Spinal cord (tissue), 10 donors: Measurements from ENCODE around the gene MMAA. TPM values are rescaled to one million over a fixed set of nuclear protein-coding genes. Genes with fewer than 3 reads are reported as not detected.
"Not testable (repeated sequence)": the region's sequence is repeated elsewhere in the genome, so short reads cannot be mapped to it uniquely, and the experiment has no call there.

Experiments used
- DNase-seq, 6 donors: peaks; one replicate each; pipeline versions ENCODE4 v3.0.0 to v3.0.0-alpha.2; 2013 to 2015; ENCODE audit warnings: low spot score in 6 of 6, low read depth in 4 of 6
- H3K27ac ChIP-seq: one replicate; pipeline ENCODE4 v1.5.1; 2013; ENCODE audit warnings: low read depth, low read length, control low read depth
- H3K27me3 ChIP-seq: one replicate; pipeline ENCODE4 v1.6.1; 2013; ENCODE audit warnings: low read length; ENCODE audit not compliant: control insufficient read depth, insufficient read depth
- H3K36me3 ChIP-seq: one replicate; pipeline ENCODE4 v1.6.1; 2013; ENCODE audit warnings: low read length; ENCODE audit not compliant: control insufficient read depth, insufficient read depth
- H3K4me1 ChIP-seq: one replicate; pipeline ENCODE4 v1.6.1; 2013; ENCODE audit warnings: low read length; ENCODE audit not compliant: control insufficient read depth, insufficient read depth
- H3K4me3 ChIP-seq: one replicate; pipeline ENCODE4 v1.5.1; 2013; ENCODE audit warnings: low read depth, low read length, control low read depth
- H3K9me3 ChIP-seq: one replicate; pipeline ENCODE4 v1.6.1; 2013; ENCODE audit warnings: low read length; ENCODE audit not compliant: control insufficient read depth, insufficient read depth
- WGBS: methylation state at CpG from one replicate; pipeline ENCODE4 v1.1.5; 2013; ENCODE audit warnings: missing lambda C conversion rate; ENCODE audit not compliant: insufficient coverage; 5-methylcytosine and 5-hydroxymethylcytosine counted together
- polyA plus RNA-seq, 2 donors: library from polyadenylated mRNA; unstranded; fragments of 120-200 nt; gene quantifications; one replicate each; pipeline ENCODE4 v1.2.1, GENCODE V29; 2013; ENCODE audit not compliant: insufficient read length in 2 of 2
- total RNA-seq, 2 donors: library from RNA; depleted of rRNA in 1 of 2; stranded (reverse); fragments of 120-200 nt in 1 of 2; fragments of >200 nt in 1 of 2; gene quantifications; one replicate each; pipeline versions ENCODE4 v1.2.3 to v1.2.4, GENCODE V29; 2013 to 2014
- donor health status: healthy.

The MMAA gene
- total and polyA plus RNA-seq, 4 donors, result 6.1 to 9.4 (median 9.1) TPM

DNA sequence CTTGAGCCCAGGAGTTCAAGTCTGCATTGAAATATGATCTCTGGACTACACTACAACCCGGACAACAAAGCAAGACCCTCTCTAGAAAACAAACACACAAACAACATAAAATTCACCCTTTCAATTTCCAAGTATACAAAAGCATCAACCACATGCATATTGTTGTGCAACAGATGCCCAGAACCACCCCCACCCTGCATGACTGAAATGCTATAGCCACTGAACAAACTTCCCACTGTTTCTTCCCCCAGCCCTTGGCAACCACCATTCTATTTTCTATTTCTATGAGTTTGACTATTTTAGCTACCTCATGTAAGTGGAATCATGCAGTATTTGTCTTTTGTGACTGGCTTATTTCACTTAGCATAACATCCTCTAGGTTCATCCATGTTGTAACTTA lies 46.6 kb downstream of the MMAA start:
- no peaks in the 10 kb centered on the region for H3K4me1 ChIP-seq
- no peaks in the 10 kb centered on the region for H3K9me3 ChIP-seq
- no peaks in the 10 kb centered on the region for H3K36me3 ChIP-seq
- no peak overlapping the region for H3K27ac ChIP-seq
- no CpG with 5 or more reads among the region's 1 CpG for WGBS
- no peaks in the 10 kb centered on the region for H3K27me3 ChIP-seq
- no peak overlapping the region for H3K4me3 ChIP-seq
- no peak for DNase-seq

DNA sequence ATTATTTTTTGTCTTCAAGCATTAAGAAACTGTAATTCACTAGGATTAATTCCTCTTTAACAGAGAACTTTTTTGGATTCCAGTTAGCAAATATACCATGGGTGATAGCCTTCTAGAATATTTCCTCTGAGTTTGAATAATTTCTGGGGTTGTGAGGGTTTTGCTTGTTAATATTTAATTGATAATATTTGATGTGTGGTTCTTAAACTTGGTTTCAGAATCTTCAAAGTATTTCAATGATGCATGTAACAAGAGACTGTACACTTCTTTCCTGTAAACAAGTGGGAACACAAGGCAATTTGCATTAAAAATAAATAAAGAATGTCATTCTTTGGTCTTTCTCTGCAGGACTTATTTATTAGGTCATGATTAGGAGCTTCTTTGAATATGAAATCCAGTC lies 51.2 kb downstream of the MMAA start:
- Histone ChIP-seq H3K36me3 (no peaks in the 10 kb centered on the region), H3K27ac (no peak overlapping the region), H3K4me1 (no peaks in the 10 kb centered on the region), H3K4me3 (no peak overlapping the region), H3K9me3 (no peaks in the 10 kb centered on the region), H3K27me3 (no peaks in the 10 kb centered on the region)
- DNase-seq, result no peak

DNA sequence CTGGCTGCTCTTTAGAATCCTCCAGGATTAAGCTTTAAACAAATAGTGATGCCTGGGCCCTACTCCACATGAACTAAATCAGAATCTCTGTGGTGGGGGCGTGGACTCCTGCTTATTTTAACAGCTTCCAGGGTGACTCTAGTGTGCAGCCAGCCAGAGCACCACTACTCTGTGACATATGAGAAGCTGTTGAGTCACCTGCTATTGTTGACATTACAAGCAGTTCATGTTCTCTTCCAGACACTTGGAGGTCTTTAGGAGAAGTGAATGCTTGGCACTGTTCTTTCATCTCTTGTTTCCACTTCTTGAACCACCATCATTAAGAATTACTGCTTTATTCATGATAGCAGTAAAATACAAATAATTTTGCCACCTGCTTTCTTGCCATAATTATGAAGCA lies 60.3 kb downstream of the MMAA start:
- H3K9me3 ChIP-seq, result peaks cover 4% of the 10 kb centered on the region
- 67% methylated on average over 1 of the region's 1 CpG for WGBS
- no peak overlapping the region for H3K27ac ChIP-seq
- no peaks in the 10 kb centered on the region for H3K27me3 ChIP-seq
- H3K4me1 ChIP-seq, result no peaks in the 10 kb centered on the region
- peak in 1 of 6 donors; percentile 5 for DNase-seq
- no peak overlapping the region for H3K4me3 ChIP-seq
- no peaks in the 10 kb centered on the region for H3K36me3 ChIP-seq

DNA sequence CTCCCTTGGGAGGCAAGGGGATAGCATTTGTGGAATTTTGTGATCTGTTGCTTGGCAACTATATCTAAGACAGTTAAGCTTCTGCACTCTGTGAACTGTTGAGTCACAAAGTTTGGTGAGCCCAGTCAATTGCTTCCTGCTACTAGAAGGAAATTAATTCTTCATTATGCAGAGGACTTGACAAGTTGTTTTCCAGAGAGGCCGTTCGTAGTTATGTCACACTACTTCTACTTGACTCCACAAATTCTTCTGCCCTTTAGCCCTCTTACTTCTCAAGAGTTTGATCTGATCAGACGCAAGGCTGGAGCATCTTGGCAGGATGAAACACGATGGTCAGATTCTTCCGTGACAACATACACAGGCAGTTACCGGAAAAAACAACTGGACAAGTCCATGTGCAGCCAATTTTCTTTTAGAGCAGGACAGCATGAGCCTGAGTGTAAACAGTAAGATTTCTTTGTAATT lies 60.8 kb downstream of the MMAA start, which contains the start of gene C4orf51:
Gene C4orf51 (plus strand): TSS at position 156 of the 465 bp plus-strand sequence. CDS start 58 bp downstream, at position 214.
- Histone ChIP-seq H3K27ac (no peak within 1 kb of the TSS), H3K4me1 (no peaks in the 10 kb centered on the region), H3K27me3 (no peaks in the 10 kb centered on the region), H3K4me3 (no peak within 1 kb of the TSS), H3K9me3 (peaks cover 4% of the 10 kb centered on the region), H3K36me3 (no peaks in the 10 kb centered on the region)
- 33% methylated on average over 5 of the region's 6 CpGs for WGBS
- DNase-seq, result peak in 1 of 6 donors; percentile 4

DNA sequence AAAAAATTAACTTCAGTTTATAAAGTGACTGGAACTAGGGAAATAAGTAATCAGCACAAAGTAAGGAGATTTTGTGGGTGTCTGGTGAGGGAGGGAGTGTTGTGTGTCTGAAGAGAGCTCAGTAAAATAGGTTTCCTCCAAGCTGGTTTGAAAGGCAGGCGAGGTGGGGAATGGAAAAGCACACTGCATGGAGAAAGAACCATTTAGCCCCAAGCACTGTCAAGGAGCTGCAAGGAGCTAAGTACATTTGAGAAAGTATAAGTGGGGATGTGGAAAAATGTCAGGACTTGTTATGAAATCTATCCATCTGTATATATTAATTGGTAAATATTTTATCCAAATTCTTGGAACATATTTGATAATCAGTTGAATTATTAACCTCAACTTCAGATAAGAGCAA lies 61.7 kb downstream of the MMAA start:
- DNase-seq, result no peak
- H3K4me3 ChIP-seq, result no peak overlapping the region
- H3K4me1 ChIP-seq, result no peaks in the 10 kb centered on the region
- H3K27me3 ChIP-seq, result no peaks in the 10 kb centered on the region
- no peak overlapping the region for H3K27ac ChIP-seq
- H3K36me3 ChIP-seq, result no peaks in the 10 kb centered on the region
- WGBS, result 80% methylated on average over 1 of the region's 1 CpG
- peaks cover 4% of the 10 kb centered on the region for H3K9me3 ChIP-seq

DNA sequence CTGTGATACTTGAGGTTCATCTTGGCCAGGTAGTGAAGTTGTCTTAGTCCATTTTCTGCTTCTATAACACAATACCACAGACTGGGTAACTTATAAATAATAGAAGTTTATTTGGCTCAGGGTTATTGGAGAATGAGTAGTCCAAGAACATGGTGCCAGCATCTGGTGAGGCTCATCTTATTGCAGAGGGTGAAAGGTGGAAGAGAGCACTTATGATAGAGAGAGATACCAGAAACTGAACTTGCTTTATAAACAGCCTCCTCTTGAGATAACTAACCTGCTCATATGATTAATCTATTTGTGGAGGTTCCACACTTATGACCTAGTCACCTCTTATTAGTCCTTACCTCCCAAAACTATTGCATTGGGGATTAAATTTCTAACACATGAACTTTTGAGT lies 62.3 kb downstream of the MMAA start:
- H3K36me3 ChIP-seq, result no peaks in the 10 kb centered on the region
- no peaks in the 10 kb centered on the region for H3K4me1 ChIP-seq
- no peaks in the 10 kb centered on the region for H3K27me3 ChIP-seq
- no peak overlapping the region for H3K4me3 ChIP-seq
- peaks cover 4% of the 10 kb centered on the region for H3K9me3 ChIP-seq
- no peak for DNase-seq
- H3K27ac ChIP-seq, result no peak overlapping the region

DNA sequence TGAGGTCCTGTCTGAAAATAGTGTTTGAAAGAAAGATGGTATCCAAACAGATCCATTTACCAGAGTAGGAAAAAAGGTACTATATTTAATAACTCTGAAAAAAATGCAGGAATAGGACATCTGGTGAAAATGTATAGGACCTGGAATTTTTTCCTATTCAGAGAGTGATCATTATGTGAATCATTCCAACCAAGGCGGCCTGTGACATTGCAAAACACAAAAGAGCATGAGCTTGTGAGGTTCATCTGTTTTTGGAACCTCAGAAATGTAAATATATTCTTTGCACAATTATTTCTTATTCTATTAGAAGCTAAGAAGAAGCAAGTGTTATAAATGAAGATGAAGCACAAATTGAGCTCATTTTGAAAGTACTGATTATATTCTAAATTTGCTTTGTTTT lies 62.8 kb downstream of the MMAA start:
- Histone ChIP-seq H3K4me3 (no peak overlapping the region), H3K27ac (no peak overlapping the region), H3K4me1 (no peaks in the 10 kb centered on the region), H3K27me3 (no peaks in the 10 kb centered on the region), H3K9me3 (peaks cover 4% of the 10 kb centered on the region), H3K36me3 (no peaks in the 10 kb centered on the region)
- DNase-seq, result no peak
- WGBS, result no CpG with 5 or more reads among the region's 1 CpG

DNA sequence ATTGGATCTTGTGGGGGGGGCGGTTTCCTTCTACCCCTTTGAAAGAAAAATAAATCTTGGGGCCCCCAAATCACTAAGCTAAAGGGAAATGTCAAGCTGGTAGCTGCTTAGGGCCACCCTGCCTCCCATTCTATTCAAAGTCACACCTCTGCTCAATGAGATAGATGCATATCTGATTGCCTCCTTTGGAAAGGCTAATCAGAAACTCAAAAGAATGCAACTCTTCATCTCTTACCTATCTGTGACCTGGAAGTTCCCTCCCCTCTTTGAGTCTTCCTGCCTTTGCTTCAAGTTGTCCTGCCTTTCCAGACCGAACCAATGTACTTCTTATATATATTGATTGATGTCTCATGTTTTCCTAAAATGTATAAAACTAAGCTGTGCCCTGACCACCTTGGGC lies 67.8 kb downstream of the MMAA start:
- Histone ChIP-seq H3K9me3 (no peaks in the 10 kb centered on the region), H3K4me1 (no peaks in the 10 kb centered on the region), H3K36me3 (no peaks in the 10 kb centered on the region), H3K27me3 (no peaks in the 10 kb centered on the region), H3K27ac (no peak overlapping the region), H3K4me3 (no peak overlapping the region)
- no peak for DNase-seq
- WGBS, result no CpG with 5 or more reads among the region's 2 CpGs

DNA sequence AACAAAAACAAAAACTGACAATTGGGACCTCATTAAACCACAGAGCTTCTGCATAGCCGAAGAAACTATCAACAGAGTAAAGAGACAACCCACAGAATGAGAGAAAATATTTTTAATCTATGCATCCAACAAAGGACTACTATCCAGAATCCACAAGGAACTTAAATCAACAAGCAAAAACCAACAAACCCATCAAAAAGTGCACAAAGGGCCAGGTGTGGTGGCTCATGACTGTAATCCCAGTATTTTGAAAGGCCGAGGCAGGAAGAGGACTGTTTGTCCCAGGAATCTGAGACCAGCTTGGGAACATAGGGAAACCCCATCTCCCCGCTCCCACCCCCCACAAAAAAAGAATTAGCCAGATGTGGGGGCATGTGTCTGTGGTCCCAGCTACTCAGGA lies 71.4 kb downstream of the MMAA start:
- no peaks in the 10 kb centered on the region for H3K27me3 ChIP-seq
- no peaks in the 10 kb centered on the region for H3K36me3 ChIP-seq
- no peaks in the 10 kb centered on the region for H3K9me3 ChIP-seq
- no peak overlapping the region for H3K4me3 ChIP-seq
- H3K4me1 ChIP-seq, result no peaks in the 10 kb centered on the region
- no peak for DNase-seq
- H3K27ac ChIP-seq, result no peak overlapping the region
- WGBS, result no CpG with 5 or more reads among the region's 3 CpGs

DNA sequence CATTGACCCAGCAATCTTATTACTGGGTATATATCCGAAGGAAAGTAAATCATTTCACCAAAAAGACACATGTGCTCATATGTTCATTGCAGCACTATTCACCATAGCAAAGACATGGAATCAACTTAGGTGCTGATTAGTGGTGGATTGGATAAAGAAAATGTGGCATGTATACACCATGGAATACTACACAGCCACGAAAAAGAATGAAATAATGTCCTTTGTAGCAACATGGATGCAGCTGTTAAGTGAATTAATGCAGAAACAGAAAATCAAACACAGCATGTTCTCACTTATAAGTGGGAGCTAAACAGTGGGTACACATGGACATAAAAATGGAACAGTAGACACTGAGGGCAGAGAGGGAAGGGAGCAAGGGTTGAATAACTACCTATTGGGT lies 72.2 kb downstream of the MMAA start:
- not testable (repeated sequence) for H3K27ac ChIP-seq, H3K9me3 ChIP-seq, H3K4me3 ChIP-seq, DNase-seq, H3K4me1 ChIP-seq, H3K27me3 ChIP-seq, H3K36me3 ChIP-seq
- WGBS, result no CpG with 5 or more reads among the region's 2 CpGs
